HG02852 (cell line): ENCODE measurements around the gene IGFBP5.

Experiments used
- ATAC-seq: cut with Tn5 transposase; IDR thresholded peaks from one replicate; pipeline ENCODE4 v1.9.1; 2021; ENCODE audit warnings: mild to moderate bottlenecking, moderate library complexity; ENCODE audit not compliant: unreplicated experiment

Gene IGFBP5

GRCh38 chr2:216666461-216667233, 28.7 kb downstream of the IGFBP5 start:
- ATAC-seq: peak; percentile 80

DNA sequence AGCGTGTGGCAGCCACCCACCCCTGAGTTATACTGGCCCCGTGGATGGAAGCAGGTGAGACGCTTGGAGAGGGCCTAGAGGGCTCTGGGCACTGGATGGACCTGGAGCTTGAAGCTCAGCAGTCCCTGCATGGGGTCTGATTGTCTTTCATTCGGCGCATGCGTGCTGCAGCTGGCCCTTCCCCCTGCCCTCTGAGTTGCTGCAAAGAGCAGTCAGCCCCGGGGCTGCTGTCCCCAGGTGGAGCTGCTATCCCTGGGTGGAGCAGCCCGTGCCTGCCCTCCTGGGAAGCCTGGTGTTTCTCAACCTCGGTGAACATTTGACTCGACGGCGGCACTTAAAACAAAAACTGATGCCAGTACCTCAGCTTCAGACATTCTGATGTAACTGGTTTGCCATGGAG, 29.6 kb downstream of the IGFBP5 start:
- ATAC-seq: no peak

DNA sequence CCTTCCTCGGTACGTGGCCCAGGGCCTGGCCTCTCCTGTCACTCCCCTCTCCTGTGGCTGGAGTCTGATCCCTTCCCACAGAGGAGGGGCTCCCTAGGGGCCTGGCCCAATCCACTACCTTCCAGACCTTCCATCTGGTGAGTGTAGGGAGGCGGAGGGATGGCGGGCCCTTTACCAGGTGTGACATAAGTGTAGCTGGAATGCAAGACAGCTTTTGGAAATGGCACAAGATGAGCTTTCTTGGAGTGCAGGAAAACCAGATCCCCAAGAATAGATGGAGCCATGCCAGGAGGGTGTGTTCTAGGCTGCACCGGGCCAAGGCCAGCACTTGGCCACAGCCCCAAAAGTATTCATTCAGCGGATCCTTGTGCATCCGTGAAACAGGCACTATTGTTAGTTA, 30.1 kb downstream of the IGFBP5 start:
- no peak for ATAC-seq

GRCh38 chr2:216664593-216665034, 30.7 kb downstream of the IGFBP5 start:
- ATAC-seq: no peak

DNA sequence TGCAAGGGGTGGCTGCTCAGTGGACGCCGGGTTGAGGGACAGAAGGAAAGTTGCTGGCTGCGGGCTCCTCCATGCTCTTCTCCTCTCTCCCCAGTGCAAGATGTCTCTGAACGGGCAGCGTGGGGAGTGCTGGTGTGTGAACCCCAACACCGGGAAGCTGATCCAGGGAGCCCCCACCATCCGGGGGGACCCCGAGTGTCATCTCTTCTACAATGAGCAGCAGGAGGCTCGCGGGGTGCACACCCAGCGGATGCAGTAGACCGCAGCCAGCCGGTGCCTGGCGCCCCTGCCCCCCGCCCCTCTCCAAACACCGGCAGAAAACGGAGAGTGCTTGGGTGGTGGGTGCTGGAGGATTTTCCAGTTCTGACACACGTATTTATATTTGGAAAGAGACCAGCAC, 31.5 kb downstream of the IGFBP5 start:
- no peak for ATAC-seq

DNA sequence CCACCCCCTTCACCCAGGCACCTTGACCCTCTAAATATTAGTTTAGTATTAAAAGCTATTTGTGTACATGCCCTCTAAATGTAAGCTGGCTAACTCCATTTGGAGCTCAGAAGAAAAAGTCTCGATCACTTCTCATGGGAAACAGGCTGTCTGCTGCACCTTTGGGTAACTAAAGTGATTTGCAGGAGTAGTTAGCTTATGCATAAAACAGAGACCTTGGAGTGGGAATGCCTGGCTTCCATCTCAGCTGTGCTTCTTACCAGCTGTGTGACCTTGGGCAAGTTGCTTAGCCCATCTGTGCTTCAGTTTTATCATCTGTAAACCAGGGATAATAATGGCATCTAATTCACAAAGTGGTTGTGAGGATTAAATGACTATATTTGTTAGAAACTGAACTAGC, 32.2 kb downstream of the IGFBP5 start:
- no peak for ATAC-seq

DNA sequence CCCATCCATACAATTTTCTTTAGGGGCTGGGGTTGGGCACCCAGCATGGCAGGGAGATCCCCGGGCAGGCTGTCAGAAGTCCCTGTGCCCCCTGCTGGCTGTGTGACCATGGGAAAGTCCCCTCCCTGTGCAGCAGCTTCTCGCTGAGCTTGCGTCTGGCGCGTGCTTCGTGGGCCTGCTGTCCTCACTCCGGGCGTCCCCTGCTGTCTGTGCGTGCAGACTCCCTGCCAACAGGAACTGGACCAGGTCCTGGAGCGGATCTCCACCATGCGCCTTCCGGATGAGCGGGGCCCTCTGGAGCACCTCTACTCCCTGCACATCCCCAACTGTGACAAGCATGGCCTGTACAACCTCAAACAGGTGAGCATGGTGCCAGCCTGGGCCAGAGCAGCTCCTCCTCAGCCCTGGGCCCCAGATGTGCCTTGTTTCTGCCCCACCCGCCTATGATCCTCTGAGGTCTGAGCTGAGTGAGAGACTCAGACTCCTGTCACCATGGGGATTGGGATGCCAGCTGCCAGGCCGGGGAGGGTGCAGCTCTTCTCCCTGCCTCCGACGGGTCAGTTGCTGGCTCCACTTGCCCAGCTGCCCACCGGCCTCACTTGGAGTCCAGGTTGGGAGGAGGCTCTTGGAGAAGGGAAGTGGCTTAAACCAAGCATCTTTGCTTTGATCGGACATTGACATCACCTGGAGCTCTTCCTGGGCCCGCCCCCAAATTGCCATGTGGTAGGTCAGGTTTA, 33.5 kb downstream of the IGFBP5 start:
- no peak for ATAC-seq

GRCh38 chr2:216661051-216661450, 34.3 kb downstream of the IGFBP5 start:
- ATAC-seq: no peak

DNA sequence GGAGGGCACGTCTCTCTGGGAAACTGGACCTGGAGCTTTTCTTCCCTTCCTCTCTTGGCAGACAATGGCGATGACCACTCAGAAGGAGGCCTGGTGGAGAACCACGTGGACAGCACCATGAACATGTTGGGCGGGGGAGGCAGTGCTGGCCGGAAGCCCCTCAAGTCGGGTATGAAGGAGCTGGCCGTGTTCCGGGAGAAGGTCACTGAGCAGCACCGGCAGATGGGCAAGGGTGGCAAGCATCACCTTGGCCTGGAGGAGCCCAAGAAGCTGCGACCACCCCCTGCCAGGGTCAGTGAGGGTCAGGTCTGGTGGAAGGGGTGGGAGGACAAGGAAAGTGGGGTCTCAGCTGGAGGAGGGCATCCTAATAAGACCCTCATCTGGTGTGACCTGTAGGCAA, 34.9 kb downstream of the IGFBP5 start:
- no peak for ATAC-seq

- no peak for ATAC-seq
These were observed 36.1 kb downstream of the IGFBP5 start for GRCh38 chr2:216659276-216659675.

DNA sequence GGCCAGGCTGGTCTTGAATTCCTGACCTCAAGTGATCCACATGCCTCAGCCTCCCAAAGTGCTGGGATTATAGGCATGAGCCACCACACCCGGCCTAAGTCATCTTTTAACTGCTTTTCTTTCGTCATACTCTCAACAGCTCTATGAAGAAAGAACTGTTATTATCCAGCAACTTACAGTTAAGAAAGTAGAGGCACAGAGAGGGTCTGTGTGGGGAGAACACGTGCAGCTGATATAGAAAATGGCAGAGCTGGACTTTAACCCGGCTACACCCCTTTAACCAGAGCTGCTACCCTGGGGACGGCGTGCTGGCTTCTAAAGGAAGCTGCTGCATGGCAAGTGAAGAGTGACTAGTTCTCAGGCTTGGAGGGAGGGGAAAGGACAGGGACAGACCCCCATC, 36.6 kb downstream of the IGFBP5 start:
- ATAC-seq: no peak

DNA sequence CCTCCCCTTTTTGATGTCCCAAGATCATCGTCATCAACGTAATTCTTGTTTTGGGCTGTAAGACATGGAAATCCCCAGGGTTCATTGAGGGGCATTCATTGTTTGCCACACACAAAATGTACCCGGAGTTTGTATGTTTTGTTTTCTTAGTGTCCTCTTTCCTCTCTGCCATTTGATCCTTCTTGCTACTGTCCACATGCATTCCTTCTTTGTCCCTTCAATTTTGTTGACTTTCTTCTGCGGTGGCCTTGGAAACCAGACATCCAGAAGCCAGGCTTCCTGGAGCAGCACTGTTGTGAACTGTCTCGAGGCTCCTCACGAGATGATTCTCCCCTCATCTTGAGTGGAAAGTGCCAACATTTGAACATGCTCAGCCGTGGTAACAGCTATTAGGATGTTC, 37.4 kb downstream of the IGFBP5 start:
- no peak for ATAC-seq

DNA sequence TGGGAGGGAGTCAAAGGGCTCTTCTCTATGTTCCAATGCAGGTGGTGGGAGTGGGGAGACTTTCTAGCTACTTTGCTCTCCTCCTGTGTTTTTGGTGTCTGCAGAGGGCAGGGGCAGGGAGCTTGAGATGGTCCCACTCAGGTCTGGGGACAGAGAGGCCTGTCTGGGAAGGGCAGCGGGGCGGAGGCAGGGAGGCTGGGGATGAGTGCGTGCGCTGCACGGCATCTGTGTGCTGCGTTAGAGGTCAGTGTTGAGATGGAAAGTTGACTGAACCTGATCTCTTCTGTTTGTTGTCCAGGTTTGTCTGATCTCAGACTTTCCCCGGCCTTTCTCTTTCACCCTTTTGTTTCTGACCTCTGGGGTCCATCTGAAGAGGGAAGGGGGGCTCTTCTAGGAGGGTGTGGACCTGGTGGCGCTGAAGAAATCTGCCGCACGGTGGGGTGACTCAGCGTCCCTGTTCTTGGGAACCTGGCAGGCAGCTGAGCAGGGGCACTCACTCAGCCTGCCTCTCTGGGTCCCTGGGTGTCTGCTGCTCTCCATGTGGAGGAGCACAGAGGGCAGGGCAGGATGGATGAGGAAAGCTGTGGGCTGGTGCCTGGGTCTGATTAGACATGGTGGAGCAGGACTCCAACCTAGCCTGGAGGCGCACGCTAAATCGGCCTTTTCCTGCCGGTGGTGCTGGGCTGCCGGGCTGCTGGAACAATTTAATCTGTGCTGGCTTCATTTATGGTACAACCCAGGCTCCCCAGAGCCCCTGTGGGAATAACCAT, 38.1 kb downstream of the IGFBP5 start:
- ATAC-seq: no peak

DNA sequence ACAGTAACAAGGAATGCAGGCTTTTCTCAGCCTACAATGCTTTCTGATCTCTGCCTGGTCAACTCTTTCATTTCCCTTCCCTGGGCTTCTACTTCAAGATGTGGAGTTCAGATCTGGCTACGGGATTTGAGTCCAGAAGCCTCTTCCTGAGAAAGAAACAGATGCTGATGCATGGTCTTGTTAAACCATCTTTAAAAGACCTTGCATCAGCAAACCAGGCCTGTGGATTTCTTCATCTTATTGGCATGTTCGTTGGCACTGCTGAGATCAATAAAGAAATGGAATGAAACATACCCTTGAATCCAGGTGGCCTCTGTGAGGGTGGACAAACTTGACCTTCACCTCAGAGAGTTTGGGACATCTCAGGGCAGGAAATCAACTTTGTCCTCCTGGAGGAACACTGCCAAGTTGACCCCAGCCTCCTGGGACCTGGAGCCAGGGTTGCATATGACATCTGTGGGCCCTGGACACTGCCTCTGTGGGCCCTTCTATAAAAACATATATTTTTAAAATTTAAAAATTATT, 40.8 kb downstream of the IGFBP5 start:
- ATAC-seq: no peak

DNA sequence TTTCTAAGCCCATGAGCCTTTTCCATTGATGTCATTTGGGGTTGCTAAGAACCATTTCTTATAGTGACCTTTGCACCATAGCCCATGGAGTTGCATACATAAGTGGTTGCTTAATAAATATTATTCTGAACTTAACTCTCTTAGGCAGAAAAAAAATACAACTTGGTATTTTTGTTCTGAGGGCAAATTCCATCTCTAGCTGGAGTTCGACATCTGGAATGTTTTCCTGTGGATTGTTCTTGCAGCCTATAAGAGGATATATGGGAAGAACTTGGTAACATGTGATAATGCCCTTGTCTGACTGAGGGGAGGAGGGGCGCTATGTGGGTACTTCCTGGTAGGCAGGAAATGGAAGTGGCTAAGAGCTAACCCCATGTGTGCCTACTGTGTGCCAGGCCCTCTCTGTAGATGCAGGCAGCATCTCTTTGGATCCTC, 41.4 kb downstream of the IGFBP5 start:
- no peak for ATAC-seq

GRCh38 chr2:216653093-216653799, 42.1 kb downstream of the IGFBP5 start:
- ATAC-seq: no peak

- ATAC-seq: no peak
These were observed 42.8 kb downstream of the IGFBP5 start for GRCh38 chr2:216652566-216652965.

DNA sequence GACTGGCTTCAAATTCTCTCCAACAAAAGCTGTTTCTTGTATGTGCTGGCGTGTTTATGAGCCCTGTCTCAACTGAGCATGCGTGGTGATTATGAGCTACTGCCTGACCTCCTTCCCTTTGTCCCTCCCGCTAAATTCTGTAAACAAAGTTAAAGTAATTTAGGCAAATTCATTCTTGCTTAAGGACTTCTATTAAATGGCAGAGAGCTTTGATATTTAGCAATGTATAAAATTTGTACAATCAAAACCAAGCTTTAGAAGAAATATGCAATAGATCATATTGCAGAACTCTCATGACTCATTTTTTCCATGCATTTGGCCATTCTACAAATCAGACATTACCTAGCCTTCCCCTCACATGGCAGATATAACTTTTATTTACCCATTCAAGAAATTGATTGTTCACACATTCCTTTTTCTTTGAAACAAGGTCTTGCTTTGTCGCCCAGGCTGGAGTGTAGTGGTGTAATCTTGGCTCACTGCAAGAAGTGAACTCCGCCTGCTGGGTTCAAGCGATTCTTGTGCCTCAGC, 43.9 kb downstream of the IGFBP5 start:
- ATAC-seq: no peak

DNA sequence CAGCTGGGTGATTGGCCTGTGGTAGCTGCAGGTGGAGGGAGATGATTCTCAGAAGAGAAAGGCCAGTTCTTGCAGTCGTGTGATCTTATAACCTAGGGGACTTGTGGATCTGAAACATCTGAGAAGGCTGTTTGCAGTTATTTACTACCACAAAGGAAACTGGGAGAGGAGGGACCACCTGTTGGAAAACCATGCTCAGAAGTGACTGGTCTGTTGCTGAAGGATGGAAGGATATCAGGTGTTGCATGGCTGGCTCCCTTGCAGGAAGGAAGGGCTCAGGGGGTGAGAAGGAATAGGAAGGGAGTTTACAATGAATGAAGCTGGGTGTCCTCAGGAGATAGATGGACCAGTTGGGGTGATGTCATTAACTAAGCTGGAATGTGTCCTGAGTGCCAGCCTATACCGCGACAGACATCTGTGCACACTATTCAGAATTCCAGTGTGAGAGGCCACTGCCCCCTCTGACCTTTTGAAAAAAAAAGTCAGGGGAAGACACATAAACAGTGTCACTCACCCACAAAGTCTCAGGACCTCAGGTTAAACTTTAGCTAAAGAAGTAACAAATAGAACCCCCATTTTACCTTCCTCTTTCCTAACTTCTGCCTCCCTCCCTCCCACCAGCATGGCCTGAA, 44.6 kb downstream of the IGFBP5 start:
- no peak for ATAC-seq

GRCh38 chr2:216649574-216649973, 45.8 kb downstream of the IGFBP5 start:
- ATAC-seq: no peak
